Measurements from ENCODE around the gene SZRD1. TPM values are rescaled to one million over a fixed set of nuclear protein-coding genes. Genes with fewer than 3 reads are reported as not detected.

The SZRD1 gene
- total and polyA plus RNA-seq, 2 of the 4 experiments (the other 2 are of a cell fraction): 119 to 149 TPM

GRCh38 chr1:16402742-16403141, 35.7 kb downstream of the SZRD1 start:
- peaks cover 0 to 18% of the 10 kb centered on the region in 2 experiments; a peak in 2 of 4 replicates for H3K79me1 ChIP-seq (ENCODE audit: low read depth in 1 of 2, low read length in 2 of 2)
- ATAC-seq (ENCODE audit: low read depth): 0 out of 2 replicates have a peak, but pooled peaks have one; percentile 27
- BruUV-seq (replicated peaks): no TSS peak
- no peaks in the 10 kb centered on the region for H3K9me3 ChIP-seq (ENCODE audit: control insufficient read depth, insufficient read depth, low read length)
- dilution Hi-C loops (cut with HindIII; ENCODE audit: low sequenced_read_pairs, unreplicated experiment) (no loop called here), intact Hi-C loops (cut with micrococcal nuclease) (no loop called here), in situ Hi-C loops (cut with MboI; ENCODE audit: low sequenced_read_pairs) (no loop called here)
- H2BK20ac ChIP-seq (ENCODE audit: low read depth, low read length): no peak overlapping the region
- H4K8ac ChIP-seq (ENCODE audit: low read depth in 2 of 2, low read length in 2 of 2): 0 out of 4 replicates have a peak overlapping the region, but pooled peaks of 1 of the 2 experiments have one; percentile 1
- H3K18ac ChIP-seq (ENCODE audit: low read depth, low read length): no peak overlapping the region
- no peak overlapping the region for H2BK120ac ChIP-seq (ENCODE audit: low read depth, low read length)
- no peak overlapping the region for H3K56ac ChIP-seq (ENCODE audit: extremely low read depth, insufficient read depth, low read length)
- H3K36me3 ChIP-seq (ENCODE audit: control insufficient read depth, insufficient read depth, low read length): peaks cover 22% of the 10 kb centered on the region
- ChIA-PET CTCF (no interaction called here), POLR2A (ENCODE audit: unreplicated experiment) (interaction anchor here (0.6 kb wide), 1 partner anchor 110 kb away, joined by 3 read pairs; no protein-coding TSS in a partner anchor)
- H3K9ac ChIP-seq (ENCODE audit: low read depth, low read length): no peak overlapping the region
- no peak overlapping the region for H3K23ac ChIP-seq (ENCODE audit: low read depth, low read length)
- peak overlapping the region; percentile 2; the same call in 1 of the 2 replicates for H3K4ac ChIP-seq (ENCODE audit: low read depth, low read length)
- peak overlapping the region; percentile 33; the same call in 1 of the 2 replicates for H2AK5ac ChIP-seq (ENCODE audit: low read depth, low read length)
- no peak overlapping the region for H4K91ac ChIP-seq (ENCODE audit: insufficient read depth, low read depth, low read length)
- no peak overlapping the region for H2BK5ac ChIP-seq (ENCODE audit: low read depth, low read length, poor library complexity, severe bottlenecking)
- TF ChIP-seq CEBPB (IDR thresholded peaks at IDR 0.05; ENCODE audit: low read depth, low read length) (peak; percentile 51), RCOR1 (IDR thresholded peaks at IDR 0.05; ENCODE audit: insufficient replicate concordance, low read length) (no peak)
- 0 out of 2 replicates have a peak, but pooled peaks cover 3% of the 10 kb centered on the region for H4K20me1 ChIP-seq (ENCODE audit: insufficient read depth, low read length)
- peaks cover 15% of the 10 kb centered on the region; the same call in 1 of the 2 replicates for H3K9me1 ChIP-seq (ENCODE audit: insufficient read depth, low read length)
- 0 out of 2 replicates have a peak overlapping the region, but pooled peaks have one; percentile 3 for H3K14ac ChIP-seq (replicated peaks; ENCODE audit: low read depth, low read length)
- peak overlapping the region; percentile 21 for H2AK9ac ChIP-seq (replicated peaks; ENCODE audit: low read depth, low read length, poor library complexity)
- no peak overlapping the region for H2BK15ac ChIP-seq (ENCODE audit: low read depth, low read length)
- H4K5ac ChIP-seq (ENCODE audit: low read depth, low read length): no peak overlapping the region
- H3K4me3 ChIP-seq (ENCODE audit: insufficient read depth, low read depth, low read length): no peak overlapping the region
- no peaks in the 10 kb centered on the region; the same call in 1 of the 2 replicates for H3K4me1 ChIP-seq (ENCODE audit: control insufficient read depth, insufficient read depth, low read length)
- H3K4me2 ChIP-seq (ENCODE audit: low read depth, low read length): no peak overlapping the region
- no peaks in the 10 kb centered on the region for H3K27me3 ChIP-seq (ENCODE audit: control insufficient read depth, insufficient read depth, low read length)
- peak overlapping the region; percentile 0 for H2AFZ ChIP-seq (replicated peaks; ENCODE audit: low read length, poor library complexity)
- DNase-seq: no peak
- H3K27ac ChIP-seq (ENCODE audit: insufficient read depth, low read length): no peak overlapping the region
- 46% methylated on average over 2 of the region's 10 CpGs; no CpG with 5 or more reads in 1 of the 2 experiments for WGBS, 2 experiments (ENCODE audit: extremely low coverage in 2 of 2, insufficient read length in 1 of 2)

Measured in IMR-90 (cell line).